HG03442 (cell line): ENCODE results near the gene SIGLEC11.
"Not testable (repeated sequence)": the region's sequence is repeated elsewhere in the genome, so short reads cannot be mapped to it uniquely, and the experiment has no call there.

Experiments
- ATAC-seq: cut with Tn5 transposase; IDR thresholded peaks from one replicate; pipeline ENCODE4 v1.9.1; 2021; ENCODE audit warnings: mild to moderate bottlenecking, moderate library complexity; ENCODE audit not compliant: unreplicated experiment

The SIGLEC11 gene

GRCh38 chr19:49983645-49984229, 22.8 kb upstream of the SIGLEC11 start:
- ATAC-seq, result no peak

GRCh38 chr19:49981603-49982593, 20.9 kb upstream of the SIGLEC11 start:
- ATAC-seq, result no peak

GRCh38 chr19:49978324-49978723, 17.4 kb upstream of the SIGLEC11 start:
- ATAC-seq, result no peak

GRCh38 chr19:49977881-49978280, 16.9 kb upstream of the SIGLEC11 start:
- no peak for ATAC-seq

- ATAC-seq, result no peak
Observed at GRCh38 chr19:49977076-49977475, 16.1 kb upstream of the SIGLEC11 start.

- no peak for ATAC-seq
Observed at GRCh38 chr19:49976496-49976895, 15.5 kb upstream of the SIGLEC11 start.

- no peak for ATAC-seq
Observed at GRCh38 chr19:49975051-49975450, 14.1 kb upstream of the SIGLEC11 start.

GRCh38 chr19:49973987-49974386, 13.0 kb upstream of the SIGLEC11 start:
- no peak for ATAC-seq

- no peak for ATAC-seq
Observed at GRCh38 chr19:49972841-49973240, 11.9 kb upstream of the SIGLEC11 start.

GRCh38 chr19:49971991-49972411, 11.0 kb upstream of the SIGLEC11 start:
- no peak for ATAC-seq

GRCh38 chr19:49969355-49969754, 8.4 kb upstream of the SIGLEC11 start:
- ATAC-seq, result not testable (repeated sequence)

GRCh38 chr19:49968279-49968922, 7.4 kb upstream of the SIGLEC11 start:
- ATAC-seq, result no peak

- not testable (repeated sequence) for ATAC-seq
Observed at GRCh38 chr19:49959892-49960291, 1.1 kb downstream of the SIGLEC11 start.

- not testable (repeated sequence) for ATAC-seq
Observed at GRCh38 chr19:49958596-49958995, 2.4 kb downstream of the SIGLEC11 start.

GRCh38 chr19:49958144-49958543, 2.8 kb downstream of the SIGLEC11 start:
- ATAC-seq, result not testable (repeated sequence)

GRCh38 chr19:49957262-49957915, 3.6 kb downstream of the SIGLEC11 start:
- ATAC-seq, result no peak

GRCh38 chr19:49956115-49956495, 4.9 kb downstream of the SIGLEC11 start:
- no peak for ATAC-seq

- no peak for ATAC-seq
Observed at GRCh38 chr19:49954933-49955332, 6.0 kb downstream of the SIGLEC11 start.

GRCh38 chr19:49954092-49954829, 6.7 kb downstream of the SIGLEC11 start:
- no peak for ATAC-seq

- no peak for ATAC-seq
Observed at GRCh38 chr19:49953416-49953815, 7.6 kb downstream of the SIGLEC11 start.
